GM19238 (cell line): Measurements from ENCODE around the gene WNT5B.
A peak's percentile ranks its signal among the peaks of the same experiment; 100 is the strongest.

Source experiments
- DNase-seq: peaks from one replicate; pipeline ENCODE4 v3.0.0; 2011; ENCODE audit warnings: low spot score; ENCODE audit not compliant: insufficient read length

WNT5B gene

GRCh38 chr12:1628666-1629337, at the start of gene WNT5B:
Gene WNT5B, plus strand, starts transcription at chr12:1629231. Its CDS starts 2,124 bp downstream, at chr12:1631355.
- DNase-seq, result no peak

DNA sequence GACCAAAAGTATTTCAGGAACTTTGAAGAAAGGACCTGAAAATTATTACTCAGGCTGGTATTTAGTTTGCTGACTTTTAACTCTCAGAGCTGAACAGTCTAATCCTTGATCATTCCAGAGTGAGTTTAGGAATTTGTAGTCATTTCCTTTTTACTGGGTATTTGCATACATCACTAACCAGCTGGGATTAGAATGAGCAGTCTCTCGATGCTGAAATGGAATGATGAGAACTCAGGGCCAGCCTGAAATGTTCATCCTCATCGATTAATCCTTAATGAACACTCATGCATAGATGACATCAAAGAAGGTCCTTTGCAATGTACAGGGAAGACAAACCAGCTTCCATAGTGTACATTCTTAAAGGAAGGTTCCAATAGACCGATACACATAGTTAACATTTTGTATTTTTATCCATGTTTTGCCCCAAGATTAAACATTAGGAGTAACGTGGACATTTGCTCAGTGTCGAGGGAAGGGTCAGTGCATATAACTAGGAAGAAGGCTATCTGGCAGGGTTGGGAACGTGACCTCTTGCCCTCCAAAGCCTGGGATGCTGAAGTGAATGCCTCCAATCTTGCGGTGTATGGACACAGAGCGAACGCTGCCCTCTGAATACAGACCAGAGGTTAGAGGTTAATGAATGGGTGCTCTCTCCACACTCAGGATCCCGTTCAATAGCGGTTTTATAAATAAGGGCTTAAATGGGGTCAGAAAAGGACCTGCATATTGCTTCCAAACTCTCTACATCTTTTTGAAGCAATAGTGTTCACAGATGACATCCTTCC, 49.2 kb upstream of the WNT5B start:
- no peak for DNase-seq

DNA sequence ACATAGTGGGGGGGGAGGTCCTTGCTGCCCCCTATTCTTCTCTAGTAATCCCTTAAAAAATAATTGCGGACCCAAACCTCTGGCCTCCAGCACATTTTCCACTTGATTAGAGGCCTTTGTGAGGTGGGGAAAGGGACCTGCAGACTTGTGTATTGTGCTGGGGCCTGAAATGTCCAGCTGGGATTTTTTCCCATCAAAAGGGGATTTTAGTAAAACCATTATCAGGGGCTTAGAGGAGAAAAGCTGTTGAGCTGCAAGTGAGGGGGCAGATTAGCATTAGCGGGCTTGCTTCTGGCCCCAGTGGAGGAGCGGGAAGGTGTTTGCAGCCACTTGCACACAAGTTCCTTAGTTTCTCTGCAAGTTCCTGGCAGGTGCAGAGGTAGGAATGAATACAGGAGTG, 48.5 kb upstream of the WNT5B start:
- no peak for DNase-seq

- DNase-seq, result no peak
Measured at GRCh38 chr12:1581973-1582708, 46.9 kb upstream of the WNT5B start.

DNA sequence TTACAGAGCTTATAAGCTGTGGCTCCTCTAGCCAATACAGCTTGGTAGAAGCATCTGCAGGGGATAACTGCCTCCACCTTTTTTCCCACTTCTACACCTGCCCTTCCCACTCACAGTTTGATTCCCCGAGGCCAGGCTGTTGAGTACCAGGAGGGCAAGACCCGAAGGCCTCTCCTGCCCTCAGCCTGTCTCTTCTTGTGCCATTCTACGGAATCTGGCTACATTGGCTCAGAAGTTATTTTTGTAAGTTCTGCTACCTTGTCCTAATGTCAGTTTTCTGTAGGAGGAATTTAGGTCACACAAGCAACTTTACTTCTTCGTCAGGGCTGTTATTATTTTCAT, 46.4 kb upstream of the WNT5B start:
- DNase-seq, result no peak

DNA sequence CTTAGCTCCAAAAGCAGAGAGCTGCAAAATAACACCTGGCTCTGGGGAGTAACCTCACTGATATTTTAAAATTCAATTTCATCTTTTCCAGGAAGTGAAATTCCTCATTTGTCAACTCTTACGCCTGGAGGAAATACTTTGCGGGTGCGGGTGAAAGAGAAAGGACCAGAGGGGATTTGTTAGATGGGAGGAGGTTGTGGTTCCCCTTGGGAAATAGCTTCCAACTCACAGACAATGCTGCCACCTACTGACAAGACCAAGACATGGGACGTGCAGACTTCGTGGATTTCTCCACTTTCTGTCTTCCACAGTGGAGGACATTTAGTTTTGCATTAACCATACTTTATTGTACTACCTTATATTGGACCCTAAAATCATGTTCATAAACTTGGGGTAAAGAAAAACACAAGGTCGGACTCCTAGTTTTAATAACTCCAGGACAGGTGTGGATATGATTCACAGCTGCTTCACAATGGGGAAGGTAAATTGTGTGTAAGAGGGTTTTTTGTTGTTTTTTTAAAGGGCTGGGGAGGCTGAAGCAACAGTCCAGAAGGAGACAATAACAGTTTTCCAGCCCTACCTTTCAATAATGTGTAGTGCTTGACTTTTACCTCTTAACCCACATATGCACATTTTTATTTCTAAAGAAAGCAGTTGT, 45.5 kb upstream of the WNT5B start:
- DNase-seq, result peak; percentile 58

GRCh38 chr12:1584326-1584725, 44.7 kb upstream of the WNT5B start:
- no peak for DNase-seq

- DNase-seq, result no peak
Measured at GRCh38 chr12:1587927-1588574, 41.0 kb upstream of the WNT5B start.

DNA sequence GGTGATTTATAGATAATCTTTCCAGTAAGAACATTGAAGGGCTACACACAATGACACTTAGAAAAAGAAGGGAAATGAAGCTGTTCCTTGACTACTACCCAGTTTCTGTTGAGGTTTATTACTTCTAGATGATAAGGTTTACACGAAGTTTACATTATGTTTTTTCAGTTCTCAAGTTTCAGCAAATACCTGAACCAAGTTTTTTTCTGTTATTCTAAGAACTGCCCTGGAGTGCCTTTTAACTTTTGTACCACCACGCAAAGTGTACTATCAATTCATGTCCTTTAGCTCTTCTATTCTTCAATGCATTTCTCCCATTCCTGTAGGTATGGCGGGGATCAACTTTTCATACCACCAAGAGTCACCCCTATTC, 40.5 kb upstream of the WNT5B start:
- no peak for DNase-seq

DNA sequence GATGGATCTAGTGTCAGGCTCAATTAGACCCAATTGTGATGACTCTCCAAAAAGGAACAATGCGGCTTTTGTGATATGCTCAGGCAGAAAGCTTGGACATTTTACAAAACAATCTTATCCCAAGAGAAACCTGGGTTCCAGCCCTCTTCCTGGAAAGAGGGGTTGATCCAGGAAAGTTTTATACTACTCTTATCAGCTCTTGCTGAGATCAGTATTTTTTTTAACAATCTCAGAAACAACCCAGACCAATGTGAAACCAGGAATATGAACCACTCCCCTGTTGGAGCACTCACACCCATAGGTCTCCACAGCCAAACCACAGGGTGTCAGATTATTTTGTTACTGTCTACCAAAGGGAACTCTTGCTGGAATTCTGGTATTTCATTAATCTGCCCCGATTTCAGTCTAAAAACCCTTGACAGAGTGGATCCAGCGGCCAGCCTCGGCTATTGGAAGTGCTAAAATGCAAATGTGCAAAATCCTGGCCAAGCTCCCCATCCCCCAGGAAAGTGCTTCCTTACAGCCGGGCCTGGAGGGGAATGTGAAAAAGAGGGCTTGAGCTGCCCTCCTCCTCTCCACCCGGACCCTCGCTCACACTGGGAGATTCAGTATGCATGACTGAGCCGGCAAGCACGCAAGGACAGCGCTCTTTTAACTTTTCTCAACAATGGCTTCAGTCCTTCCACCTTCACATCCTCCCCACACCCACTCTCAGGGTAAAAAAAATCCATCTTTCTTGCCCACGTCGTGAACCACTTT, 38.6 kb upstream of the WNT5B start:
- no peak for DNase-seq

DNA sequence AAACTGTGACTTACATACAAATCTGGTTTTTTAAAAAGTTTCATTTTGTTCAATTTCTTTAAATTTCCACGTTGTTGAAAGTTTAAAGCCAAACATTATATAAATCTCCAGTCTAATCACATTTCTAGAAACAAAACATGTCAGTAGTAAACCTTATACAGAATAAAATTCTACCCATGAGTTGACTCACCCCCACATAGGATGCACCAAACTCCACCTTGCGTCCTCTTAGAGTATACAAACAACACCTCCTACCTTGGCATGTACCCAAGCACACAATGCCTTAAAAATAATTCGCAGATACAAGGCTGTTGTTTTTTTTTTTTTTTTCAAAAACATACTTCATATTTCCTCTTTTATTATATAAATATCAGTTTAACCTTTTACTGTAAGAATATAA, 38.0 kb upstream of the WNT5B start:
- DNase-seq, result no peak

- DNase-seq, result no peak
Measured at GRCh38 chr12:1591543-1591942, 37.5 kb upstream of the WNT5B start.

DNA sequence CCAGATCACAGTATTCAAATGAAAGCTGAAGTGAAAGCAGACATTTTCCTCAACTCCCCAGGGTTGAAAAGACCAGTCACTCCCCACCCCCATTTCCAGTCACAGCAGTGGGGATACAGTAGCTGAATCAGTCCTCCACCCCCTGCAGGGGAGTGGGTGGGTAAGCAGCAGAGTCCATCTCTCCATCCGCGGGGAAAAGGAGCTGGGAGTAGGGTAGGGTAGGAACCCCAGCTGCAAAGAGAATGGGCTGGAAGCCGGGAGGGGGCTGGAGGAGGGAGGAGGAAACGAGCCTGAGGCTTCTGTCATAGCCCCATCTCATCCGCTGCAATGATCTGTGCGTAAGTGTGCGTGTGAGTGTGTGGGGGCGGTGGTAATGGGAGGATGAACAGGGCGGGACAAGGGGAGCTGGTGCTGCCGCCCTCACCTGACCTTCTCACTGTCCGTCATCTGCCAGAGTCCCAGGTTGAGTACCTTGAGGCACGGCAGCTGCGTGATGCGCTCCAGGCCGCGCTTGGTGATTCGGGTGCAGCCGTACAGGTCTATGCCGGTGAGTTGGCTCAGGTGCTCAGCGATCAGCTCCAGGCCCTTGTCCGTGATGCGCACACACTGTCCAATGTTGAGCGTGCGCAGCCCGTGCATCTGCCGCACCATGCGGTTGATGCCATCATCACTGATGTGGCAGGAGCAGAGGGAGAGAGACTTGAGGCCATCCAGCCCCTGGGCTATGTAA, 36.4 kb upstream of the WNT5B start:
- no peak for DNase-seq

- no peak for DNase-seq
Measured at GRCh38 chr12:1593174-1594005, 35.6 kb upstream of the WNT5B start.

- peak; percentile 61 for DNase-seq
Measured at GRCh38 chr12:1594006-1594260, 35.1 kb upstream of the WNT5B start.

DNA sequence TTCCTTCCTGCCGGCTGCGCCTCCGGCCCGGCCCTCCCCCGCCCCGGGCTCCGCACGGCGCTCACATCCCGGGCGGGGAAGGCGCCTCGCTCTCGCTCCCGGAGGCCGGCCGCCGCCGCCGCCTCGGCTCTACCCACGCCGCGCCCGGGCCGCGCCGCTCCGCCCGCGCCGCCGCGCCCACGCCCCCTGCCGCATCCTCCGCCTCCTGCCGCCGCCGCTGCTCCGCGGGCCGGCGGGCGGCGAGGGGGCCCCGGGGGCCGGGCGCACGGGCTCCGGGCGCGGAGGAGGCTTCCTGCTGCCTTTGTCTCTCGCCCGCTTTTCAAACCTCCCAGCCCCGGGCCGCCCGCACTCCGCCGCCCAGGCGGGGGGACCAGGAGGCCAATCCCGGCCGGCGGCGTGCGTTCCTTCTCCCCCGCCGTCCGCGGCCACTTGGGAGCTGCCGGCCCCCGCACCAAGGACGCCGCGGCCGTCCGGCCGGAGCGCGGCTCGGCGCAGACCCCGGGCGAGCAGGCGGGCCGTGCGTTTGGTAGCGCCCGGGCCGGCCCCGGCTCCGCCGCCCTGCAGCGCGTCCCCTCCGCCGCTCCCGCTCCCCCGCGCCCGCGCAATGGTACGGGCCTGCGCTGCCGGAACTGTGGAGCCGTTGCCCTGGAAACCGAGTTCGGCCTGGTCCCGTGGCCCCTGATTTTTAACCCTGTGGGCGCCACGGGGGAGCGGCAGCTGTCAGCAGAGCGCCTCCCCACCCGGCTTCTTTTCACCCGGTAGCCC, 34.6 kb upstream of the WNT5B start, which contains the start of gene FBXL14:
Gene FBXL14, minus strand, starts transcription at position 321 of the 765 bp plus-strand sequence. CDS start 515 bp downstream, outside the sequence.
- DNase-seq, result peak; percentile 80

- DNase-seq, result no peak
Measured at GRCh38 chr12:1595026-1595561, 33.9 kb upstream of the WNT5B start.

DNA sequence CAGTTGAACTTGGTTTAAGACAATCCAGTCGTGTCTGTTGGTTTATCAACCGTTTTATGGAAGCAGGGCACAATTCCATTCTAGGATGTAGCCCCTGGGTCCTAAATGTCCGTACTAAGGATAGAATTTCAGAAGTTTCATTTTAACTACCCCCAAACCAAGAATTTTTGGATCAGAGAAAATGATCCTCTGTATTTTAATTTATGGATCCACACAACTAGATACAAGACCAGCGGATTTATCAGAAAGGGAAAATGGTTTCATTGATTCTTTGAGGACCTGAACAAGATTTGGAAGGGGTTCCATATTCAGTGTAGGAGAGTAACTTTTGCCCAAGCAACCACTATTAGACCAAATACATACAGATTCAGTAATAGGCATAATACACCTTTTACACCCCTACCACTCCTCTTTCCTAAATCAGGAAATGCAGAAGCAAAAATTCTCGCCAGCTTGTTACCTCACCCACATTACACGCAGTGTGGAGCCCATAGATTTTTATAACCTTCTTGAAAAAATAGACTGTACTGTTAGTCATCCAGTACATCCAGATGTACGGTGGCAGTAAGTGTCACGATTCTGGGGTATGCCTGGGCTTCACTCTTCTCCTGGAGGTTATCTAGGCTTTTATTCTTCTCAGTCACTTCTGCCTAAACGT, 33.2 kb upstream of the WNT5B start:
- no peak for DNase-seq
